HEK293T (cell line): ENCODE results near the gene SLC36A2.

Experiments used
- CTCF ChIA-PET: fragments of 350-600 bp; formaldehyde crosslinking; extraction: SDS; loops from one replicate; lab custom pipeline; 2021; ENCODE audit warnings: antibody characterized with exemption, inconsistent platforms; lab: Yijun Ruan, JAX
- POLR2A ChIA-PET: fragments of 350-600 bp; formaldehyde crosslinking; extraction: SDS; loops from one replicate; lab custom pipeline; 2020; ENCODE audit warnings: antibody characterized with exemption, inconsistent platforms; lab: Yijun Ruan, JAX
- DNase-seq: peaks from one replicate; pipeline ENCODE4 v3.0.0; 2012; ENCODE audit warnings: mixed read lengths; ENCODE audit errors: extremely low spot score
- ARNT ChIP-seq: fragments of 450-650 bp; IDR thresholded peaks from 2 replicates; pipeline ENCODE4 v1.6.1; 2017; ENCODE audit warnings: mild to moderate bottlenecking
- BHLHE40 ChIP-seq: fragments of 450-650 bp; IDR thresholded peaks from 2 replicates; pipeline ENCODE4 v1.6.1; 2016; ENCODE audit warnings: mild to moderate bottlenecking, moderate library complexity, borderline replicate concordance
- CTBP1 ChIP-seq: fragments of 450-650 bp; IDR thresholded peaks from 2 replicates; pipeline ENCODE4 v1.6.1; 2016; ENCODE audit warnings: borderline replicate concordance
- ELF4 ChIP-seq: fragments of 450-650 bp; IDR thresholded peaks from 2 replicates; pipeline ENCODE4 v1.6.1; 2017; ENCODE audit warnings: antibody characterized with exemption
- FOXA1 ChIP-seq: fragments of 450-650 bp; IDR thresholded peaks from 2 replicates; pipeline ENCODE4 v1.6.1; 2016; ENCODE audit warnings: mild to moderate bottlenecking
- FOXK2 ChIP-seq: fragments of 450-650 bp; IDR thresholded peaks from 2 replicates; pipeline ENCODE4 v1.6.1; 2016; ENCODE audit warnings: mild to moderate bottlenecking
- FOXM1 ChIP-seq: fragments of 450-650 bp; IDR thresholded peaks from 2 replicates; pipeline ENCODE4 v1.6.1; 2017; ENCODE audit warnings: mild to moderate bottlenecking, borderline replicate concordance
- HDGF ChIP-seq: fragments of 450-650 bp; IDR thresholded peaks from 2 replicates; pipeline ENCODE4 v1.6.1; 2017; ENCODE audit warnings: antibody characterized with exemption, borderline replicate concordance
- L3MBTL2 ChIP-seq: fragments of 450-650 bp; conservative IDR thresholded peaks from 2 replicates; pipeline ENCODE4 v1.6.1; 2016; ENCODE audit warnings: mild to moderate bottlenecking
- LEF1 ChIP-seq: fragments of 450-650 bp; IDR thresholded peaks from 2 replicates; pipeline ENCODE4 v1.6.1; 2017; ENCODE audit warnings: mild to moderate bottlenecking, borderline replicate concordance
- NFRKB ChIP-seq: fragments of 450-650 bp; IDR thresholded peaks from 2 replicates; pipeline ENCODE4 v1.6.1; 2016; ENCODE audit warnings: mild to moderate bottlenecking, moderate library complexity
- SP1 ChIP-seq: fragments of 450-650 bp; IDR thresholded peaks from 2 replicates; pipeline ENCODE4 v1.6.1; 2017
- SUZ12 ChIP-seq: fragments of 450-650 bp; IDR thresholded peaks from 2 replicates; pipeline ENCODE4 v1.6.1; 2016; ENCODE audit warnings: mild to moderate bottlenecking
- TARDBP ChIP-seq: fragments of 450-650 bp; IDR thresholded peaks from 2 replicates; pipeline ENCODE4 v1.6.1; 2016
- ZNF384 ChIP-seq: fragments of 450-650 bp; IDR thresholded peaks from 2 replicates; pipeline ENCODE4 v1.6.1; 2016
- TF ChIP-seq, protein P1 (sequence below): fragments of 450-650 bp; IDR thresholded peaks from 2 replicates; pipeline ENCODE4 v1.6.1; 2016

Gene SLC36A2

DNA sequence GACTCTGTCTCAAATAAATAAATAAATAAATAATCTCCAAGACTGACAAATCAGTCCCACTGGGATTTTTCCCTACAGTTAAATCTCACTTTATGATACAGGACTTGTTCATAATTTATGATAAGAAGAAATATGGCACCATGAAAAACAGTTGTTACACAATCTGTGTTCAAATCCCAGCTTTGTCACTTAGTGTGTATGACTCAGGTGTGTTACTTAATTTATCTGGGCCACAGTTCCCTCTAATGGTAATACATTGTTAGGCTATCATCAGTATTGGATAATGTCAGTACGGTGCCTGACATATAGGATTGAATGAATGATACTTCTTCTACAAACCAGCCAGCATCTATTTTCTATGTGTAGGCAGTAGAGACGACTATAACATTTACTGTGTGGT, 66.9 kb downstream of the SLC36A2 start:
- no peak for DNase-seq
- CTCF ChIA-PET, result no interaction called here
- POLR2A ChIA-PET, result no interaction called here
- TF ChIP-seq NFRKB (no peak), CTBP1 (no peak), BHLHE40 (no peak), FOXM1 (no peak), LEF1 (no peak), SP1 (no peak), SUZ12 (no peak), ARNT (no peak), L3MBTL2 (no peak), ZNF384 (no peak)
- TF ChIP-seq, protein P1, sequence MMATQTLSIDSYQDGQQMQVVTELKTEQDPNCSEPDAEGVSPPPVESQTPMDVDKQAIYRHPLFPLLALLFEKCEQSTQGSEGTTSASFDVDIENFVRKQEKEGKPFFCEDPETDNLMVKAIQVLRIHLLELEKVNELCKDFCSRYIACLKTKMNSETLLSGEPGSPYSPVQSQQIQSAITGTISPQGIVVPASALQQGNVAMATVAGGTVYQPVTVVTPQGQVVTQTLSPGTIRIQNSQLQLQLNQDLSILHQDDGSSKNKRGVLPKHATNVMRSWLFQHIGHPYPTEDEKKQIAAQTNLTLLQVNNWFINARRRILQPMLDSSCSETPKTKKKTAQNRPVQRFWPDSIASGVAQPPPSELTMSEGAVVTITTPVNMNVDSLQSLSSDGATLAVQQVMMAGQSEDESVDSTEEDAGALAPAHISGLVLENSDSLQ, result no peak

DNA sequence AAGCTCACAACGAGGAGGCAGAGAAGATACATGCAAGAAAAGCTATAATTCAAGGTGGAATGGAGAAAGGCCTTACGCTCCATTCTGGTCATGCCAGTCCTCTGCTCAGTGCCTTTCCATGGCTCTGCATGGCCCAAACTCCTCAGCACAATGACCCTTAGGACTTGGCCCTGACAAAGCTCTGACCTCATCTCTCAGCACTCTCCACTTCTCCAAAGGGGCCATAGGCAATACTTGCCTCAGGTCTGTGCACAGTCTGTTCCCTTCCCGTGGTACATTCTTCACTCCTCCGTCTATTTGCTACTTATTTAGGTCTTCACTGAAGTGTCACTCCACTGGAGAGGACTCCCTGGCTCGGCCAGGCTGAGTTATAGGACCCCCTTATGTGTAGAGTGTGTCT, 68.5 kb downstream of the SLC36A2 start:
- CTCF ChIA-PET, result no interaction called here
- no peak for DNase-seq
- no peak for TF ChIP-seq CTBP1
- TF ChIP-seq L3MBTL2, result no peak
- no peak for TF ChIP-seq TARDBP
- TF ChIP-seq SP1, result no peak
- POLR2A ChIA-PET, result no interaction called here

DNA sequence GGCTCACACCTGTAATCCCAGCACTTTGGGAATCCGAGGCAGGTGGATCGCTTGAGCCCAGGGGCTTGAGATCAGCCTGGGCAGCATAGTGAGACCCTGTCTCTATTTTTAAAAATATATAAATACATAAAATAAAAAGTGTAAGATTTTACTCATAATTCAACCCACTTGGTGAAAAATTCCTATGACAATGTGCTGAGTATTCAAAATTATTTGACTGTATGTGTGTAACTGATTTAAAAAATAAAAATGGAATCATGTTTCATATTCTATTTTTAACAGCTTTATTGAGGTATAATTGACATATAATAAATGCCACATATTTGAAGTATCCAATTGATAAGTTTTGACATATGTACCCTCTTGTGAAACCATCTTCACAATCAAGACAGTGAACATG, 71.6 kb downstream of the SLC36A2 start:
- CTCF ChIA-PET, result interaction anchor here (1.0 to 1.1 kb wide), 2 partner anchors 9 to 22 kb away, joined by 3 to 4 read pairs; no protein-coding TSS in a partner anchor
- no peak for TF ChIP-seq BHLHE40
- no peak for TF ChIP-seq TARDBP
- TF ChIP-seq ZNF384, result no peak
- TF ChIP-seq LEF1, result no peak
- TF ChIP-seq SUZ12, result no peak
- TF ChIP-seq SP1, result no peak
- TF ChIP-seq CTBP1, result no peak
- TF ChIP-seq FOXA1, result no peak
- TF ChIP-seq, protein P1, result no peak
- no peak for TF ChIP-seq FOXK2
- TF ChIP-seq ARNT, result no peak
- no peak for TF ChIP-seq L3MBTL2
- no peak for TF ChIP-seq FOXM1
- no peak for TF ChIP-seq ELF4
- no peak for TF ChIP-seq HDGF
- no peak for DNase-seq
- POLR2A ChIA-PET, result no interaction called here

DNA sequence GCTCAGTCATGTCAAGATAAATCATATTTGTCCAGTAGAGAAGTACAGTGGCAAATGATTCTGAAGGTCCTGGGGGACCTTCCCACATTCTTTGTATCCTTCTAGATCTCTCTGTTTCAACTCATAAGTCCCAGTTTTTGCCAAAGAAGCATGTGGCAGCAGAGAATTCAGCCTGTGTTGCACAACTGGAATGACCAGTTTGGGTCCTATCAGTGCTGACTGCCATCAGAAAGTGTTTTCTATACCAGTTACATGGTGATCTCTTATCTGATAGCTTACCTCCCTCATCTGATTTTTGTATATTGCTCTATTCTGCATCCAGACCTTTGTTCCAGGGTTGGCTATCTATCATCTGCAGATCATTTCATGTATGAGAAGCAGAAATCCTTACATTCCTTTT, 72.7 kb downstream of the SLC36A2 start:
- DNase-seq, result no peak
- ChIA-PET POLR2A (no interaction called here), CTCF (interaction anchor here (0.7 to 1.0 kb wide), 2 partner anchors 10 to 22 kb away, joined by 3 to 4 read pairs; partner anchors contain the start of gene GM2A)
- TF ChIP-seq, protein P1, result no peak
- TF ChIP-seq LEF1, result no peak
- TF ChIP-seq SP1, result no peak
- TF ChIP-seq FOXM1, result no peak
- TF ChIP-seq ZNF384, result no peak
- no peak for TF ChIP-seq CTBP1
- no peak for TF ChIP-seq BHLHE40
- no peak for TF ChIP-seq L3MBTL2
- TF ChIP-seq FOXA1, result no peak
- no peak for TF ChIP-seq HDGF
- TF ChIP-seq NFRKB, result no peak
- no peak for TF ChIP-seq ARNT
- no peak for TF ChIP-seq SUZ12
- no peak for TF ChIP-seq FOXK2
- TF ChIP-seq ELF4, result no peak
- TF ChIP-seq TARDBP, result no peak

DNA sequence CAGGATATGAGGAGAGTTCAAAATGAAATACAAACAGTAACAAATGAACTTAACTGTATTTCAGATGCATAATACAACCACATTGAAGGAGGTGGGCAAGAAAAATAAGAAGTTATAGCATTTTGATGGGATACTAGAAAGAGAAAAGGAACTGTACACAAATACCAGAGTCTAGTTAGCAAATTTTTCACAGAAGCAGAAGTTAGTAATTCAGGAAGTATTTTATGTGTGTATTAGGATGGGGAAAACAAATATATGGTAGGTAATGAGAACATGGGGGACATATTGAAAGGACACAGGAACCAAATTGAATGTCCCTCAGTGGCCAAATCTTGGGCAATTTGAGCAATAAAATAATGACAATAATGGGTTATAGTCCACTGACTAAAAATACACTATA, 76.0 kb downstream of the SLC36A2 start:
- POLR2A ChIA-PET, result no interaction called here

DNA sequence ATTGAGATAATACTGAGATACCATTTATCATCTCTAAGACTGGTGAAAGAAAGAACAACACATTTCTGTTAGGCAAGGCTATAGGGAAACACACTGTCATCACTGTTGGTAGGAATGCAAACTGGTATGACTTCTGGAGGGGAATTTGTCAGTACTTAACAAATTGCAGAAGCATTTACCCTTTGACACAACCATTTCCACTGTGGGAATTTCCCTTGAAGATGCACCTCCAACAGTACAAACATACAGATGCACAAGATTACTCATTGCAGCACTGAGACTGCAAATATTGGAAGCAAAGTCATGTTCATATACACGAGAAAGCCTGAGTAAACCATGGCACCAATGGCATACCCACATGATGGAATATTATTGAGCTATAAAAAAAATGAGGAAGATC, 76.8 kb downstream of the SLC36A2 start:
- ChIA-PET CTCF (no interaction called here), POLR2A (no interaction called here)
- TF ChIP-seq FOXK2 (no peak), NFRKB (no peak), SUZ12 (no peak), ARNT (no peak), ZNF384 (no peak), SP1 (no peak), CTBP1 (no peak), TARDBP (no peak), L3MBTL2 (no peak), HDGF (no peak), LEF1 (no peak), BHLHE40 (no peak), FOXM1 (no peak), ELF4 (no peak), FOXA1 (no peak)
- TF ChIP-seq, protein P1, result no peak
- no peak for DNase-seq

More for the DNA sequence above, 76.0 kb downstream of the SLC36A2 start:
- CTCF ChIA-PET, result no interaction called here
- TF ChIP-seq SP1 (no peak), L3MBTL2 (no peak), TARDBP (no peak), FOXM1 (no peak), FOXK2 (no peak), ZNF384 (no peak), HDGF (no peak)
- no peak for DNase-seq
